ENCODE measurements around the gene QRFP. TPM values are rescaled to one million over a fixed set of nuclear protein-coding genes. Genes with fewer than 3 reads are reported as not detected.

Gene QRFP
- total RNA-seq, 1 donor from 2014 or later = not detected

- FAIRE-seq (no peak), DNase-seq (ENCODE audit: low read depth) (no peak)
- Histone ChIP-seq H3K36me3 (ENCODE audit: control insufficient read depth, insufficient read depth, low read length) (peaks cover 31% of the 10 kb centered on the region), H3K4me3 (ENCODE audit: low read depth, low read length) (no peak overlapping the region), H3K27me3 (ENCODE audit: control insufficient read depth, insufficient read depth, low read length) (no peaks in the 10 kb centered on the region)
- TF ChIP-seq CTCF (IDR thresholded peaks at IDR 0.05; ENCODE audit: insufficient read depth, low read length, severe bottlenecking) = no peak
These were observed 22.6 kb downstream of the QRFP start for GRCh38 chr9:130873966-130874365.

- no peak overlapping the region for H3K4me3 ChIP-seq (ENCODE audit: low read depth, low read length)
- DNase-seq (ENCODE audit: low read depth) (no peak), FAIRE-seq (no peak)
- no peak for TF ChIP-seq CTCF (IDR thresholded peaks at IDR 0.05; ENCODE audit: insufficient read depth, low read length, severe bottlenecking)
- H3K36me3 ChIP-seq (ENCODE audit: control insufficient read depth, insufficient read depth, low read length) = peaks cover 29% of the 10 kb centered on the region
- no peaks in the 10 kb centered on the region for H3K27me3 ChIP-seq (ENCODE audit: control insufficient read depth, insufficient read depth, low read length)
These were observed 23.6 kb downstream of the QRFP start for GRCh38 chr9:130872912-130873503.

GRCh38 chr9:130872508-130872907, 24.1 kb downstream of the QRFP start:
- no peaks in the 10 kb centered on the region for H3K27me3 ChIP-seq (ENCODE audit: control insufficient read depth, insufficient read depth, low read length)
- no peak for DNase-seq (ENCODE audit: low read depth)
- H3K4me3 ChIP-seq (ENCODE audit: low read depth, low read length) = no peak overlapping the region
- no peak for FAIRE-seq
- peaks cover 31% of the 10 kb centered on the region for H3K36me3 ChIP-seq (ENCODE audit: control insufficient read depth, insufficient read depth, low read length)
- no peak for TF ChIP-seq CTCF (IDR thresholded peaks at IDR 0.05; ENCODE audit: insufficient read depth, low read length, severe bottlenecking)

GRCh38 chr9:130872093-130872492, 24.5 kb downstream of the QRFP start:
- Histone ChIP-seq H3K4me3 (ENCODE audit: low read depth, low read length) (no peak overlapping the region), H3K27me3 (ENCODE audit: control insufficient read depth, insufficient read depth, low read length) (no peaks in the 10 kb centered on the region), H3K36me3 (ENCODE audit: control insufficient read depth, insufficient read depth, low read length) (peaks cover 31% of the 10 kb centered on the region)
- FAIRE-seq = no peak
- TF ChIP-seq CTCF (IDR thresholded peaks at IDR 0.05; ENCODE audit: insufficient read depth, low read length, severe bottlenecking) = no peak
- DNase-seq (ENCODE audit: low read depth) = no peak

- FAIRE-seq (no peak), DNase-seq (ENCODE audit: low read depth) (no peak)
- Histone ChIP-seq H3K4me3 (ENCODE audit: low read depth, low read length) (no peak overlapping the region), H3K27me3 (ENCODE audit: control insufficient read depth, insufficient read depth, low read length) (no peaks in the 10 kb centered on the region), H3K36me3 (ENCODE audit: control insufficient read depth, insufficient read depth, low read length) (peaks cover 29% of the 10 kb centered on the region)
- no peak for TF ChIP-seq CTCF (IDR thresholded peaks at IDR 0.05; ENCODE audit: insufficient read depth, low read length, severe bottlenecking)
These were observed 25.1 kb downstream of the QRFP start for GRCh38 chr9:130871395-130872062.
